ENCODE results near the gene SORCS2. TPM values are rescaled to one million over a fixed set of nuclear protein-coding genes. Genes with fewer than 3 reads are reported as not detected.

Gene SORCS2
- polyA plus RNA-seq, 1 donor (not counting 4 experiments of a cell fraction or from before 2014, with no cell fraction given): 0.09 TPM

DNA sequence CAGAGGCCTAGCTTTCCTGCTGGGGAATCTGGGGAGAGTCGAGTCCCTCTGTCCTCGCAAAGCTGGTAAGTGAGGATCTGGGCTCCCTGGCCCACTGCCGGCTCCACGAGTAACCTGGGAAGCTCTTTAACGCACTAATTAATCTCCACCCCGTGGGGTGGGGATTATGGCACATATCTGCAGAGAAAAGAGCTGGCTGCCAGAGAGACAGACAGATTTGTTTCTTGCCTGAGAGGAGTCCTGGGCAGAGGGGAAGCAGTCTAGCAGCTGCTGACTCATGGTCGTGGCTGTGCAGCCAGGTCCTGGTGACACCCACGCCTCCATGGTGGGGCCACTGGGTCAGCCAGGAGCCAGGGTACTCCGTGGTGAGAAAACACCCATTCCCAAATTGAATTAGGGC, 14.0 kb downstream of the SORCS2 start:
- Histone ChIP-seq H3K27me3 (ENCODE audit: control insufficient read depth, extremely low read depth, insufficient read depth, low read length) (no peaks in the 10 kb centered on the region), H3K4me1 (ENCODE audit: control insufficient read depth, extremely low read depth, insufficient read depth, low read length) (peaks cover 16% of the 10 kb centered on the region), H3K27ac (ENCODE audit: control insufficient read depth, insufficient read depth, low read length) (no peak overlapping the region), H2AFZ (ENCODE audit: control insufficient read depth, low read length) (no peak overlapping the region), H3K79me2 (ENCODE audit: control insufficient read depth, insufficient read depth, low read length) (no peaks in the 10 kb centered on the region), H3K9me1 (ENCODE audit: control insufficient read depth, extremely low read depth, insufficient read depth, low read length) (no peaks in the 10 kb centered on the region), H3K9ac (ENCODE audit: control insufficient read depth, extremely low read depth, insufficient read depth, low read length) (no peak overlapping the region), H3K4me2 (ENCODE audit: control insufficient read depth, extremely low read depth, insufficient read depth, low read depth, low read length) (peak overlapping the region; percentile 10), H4K20me1 (ENCODE audit: control insufficient read depth, extremely low read depth, insufficient read depth, low read length) (no peaks in the 10 kb centered on the region), H3K9me3 (ENCODE audit: control insufficient read depth, low read depth, low read length) (no peaks in the 10 kb centered on the region), H3K36me3 (ENCODE audit: control insufficient read depth in 2 of 2, extremely low read depth in 1 of 2, insufficient read depth in 2 of 2, low read length in 2 of 2) (no peaks in the 10 kb centered on the region), H3K4me3 (ENCODE audit: control insufficient read depth in 2 of 3, extremely low read depth in 1 of 3, insufficient read depth in 2 of 3, low read depth in 1 of 3, low read length in 3 of 3) (no peak overlapping the region)
- FAIRE-seq (no peak), DNase-seq (ENCODE audit: low read depth, low spot score) (no peak)
- TF ChIP-seq EZH2 (IDR thresholded peaks at IDR 0.05; ENCODE audit: low read length): no peak
- TF ChIP-seq, protein P1, sequence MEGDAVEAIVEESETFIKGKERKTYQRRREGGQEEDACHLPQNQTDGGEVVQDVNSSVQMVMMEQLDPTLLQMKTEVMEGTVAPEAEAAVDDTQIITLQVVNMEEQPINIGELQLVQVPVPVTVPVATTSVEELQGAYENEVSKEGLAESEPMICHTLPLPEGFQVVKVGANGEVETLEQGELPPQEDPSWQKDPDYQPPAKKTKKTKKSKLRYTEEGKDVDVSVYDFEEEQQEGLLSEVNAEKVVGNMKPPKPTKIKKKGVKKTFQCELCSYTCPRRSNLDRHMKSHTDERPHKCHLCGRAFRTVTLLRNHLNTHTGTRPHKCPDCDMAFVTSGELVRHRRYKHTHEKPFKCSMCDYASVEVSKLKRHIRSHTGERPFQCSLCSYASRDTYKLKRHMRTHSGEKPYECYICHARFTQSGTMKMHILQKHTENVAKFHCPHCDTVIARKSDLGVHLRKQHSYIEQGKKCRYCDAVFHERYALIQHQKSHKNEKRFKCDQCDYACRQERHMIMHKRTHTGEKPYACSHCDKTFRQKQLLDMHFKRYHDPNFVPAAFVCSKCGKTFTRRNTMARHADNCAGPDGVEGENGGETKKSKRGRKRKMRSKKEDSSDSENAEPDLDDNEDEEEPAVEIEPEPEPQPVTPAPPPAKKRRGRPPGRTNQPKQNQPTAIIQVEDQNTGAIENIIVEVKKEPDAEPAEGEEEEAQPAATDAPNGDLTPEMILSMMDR (optimal IDR thresholded peaks at IDR 0.05 in 1 of 3, IDR thresholded peaks at IDR 0.05 in 1 of 3, conservative IDR thresholded peaks at IDR 0.05 in 1 of 3; ENCODE audit: extremely low read depth in 1 of 3, insufficient read depth in 2 of 3, low read length in 3 of 3): no peak
- dilution Hi-C loops (cut with MboI; ENCODE audit: extremely low pct_ligation_motif_present, low sequenced_read_pairs): no loop called here

DNA sequence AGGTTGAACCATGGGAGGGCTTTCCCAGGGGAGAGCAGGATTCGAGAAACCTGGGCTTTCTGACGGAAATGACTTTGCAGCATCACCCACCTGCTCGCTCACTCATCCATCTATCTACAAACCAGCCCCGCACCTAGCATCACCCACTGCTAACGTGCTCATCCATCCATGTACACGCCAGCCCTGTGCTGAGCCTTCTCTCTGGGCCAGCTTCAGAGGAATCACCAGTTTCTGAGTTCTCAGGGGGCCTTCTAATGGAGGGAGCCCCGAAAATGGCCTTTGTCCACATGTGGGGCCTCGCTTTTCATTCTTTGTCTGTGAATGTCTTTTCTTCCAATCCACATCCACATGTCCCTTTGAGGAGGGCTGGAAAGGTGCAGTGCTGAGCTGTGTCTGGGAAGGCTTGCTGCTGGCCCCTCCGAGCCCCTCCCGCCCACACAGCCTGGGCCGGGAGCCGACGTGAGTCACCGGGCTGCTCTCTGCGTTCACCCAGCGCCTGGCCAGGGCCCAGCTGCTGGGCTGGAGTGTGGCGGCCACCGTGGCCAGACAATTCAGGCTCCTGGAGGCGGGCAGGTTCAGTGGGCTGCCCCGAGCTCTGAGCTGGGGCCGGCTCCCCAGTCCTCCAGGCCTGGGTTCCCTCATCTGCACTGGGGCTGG, 14.7 kb downstream of the SORCS2 start:
- Histone ChIP-seq H3K79me2 (ENCODE audit: control insufficient read depth, insufficient read depth, low read length) (no peaks in the 10 kb centered on the region), H4K20me1 (ENCODE audit: control insufficient read depth, extremely low read depth, insufficient read depth, low read length) (no peaks in the 10 kb centered on the region), H3K4me2 (ENCODE audit: control insufficient read depth, extremely low read depth, insufficient read depth, low read depth, low read length) (no peak overlapping the region), H3K9me1 (ENCODE audit: control insufficient read depth, extremely low read depth, insufficient read depth, low read length) (no peaks in the 10 kb centered on the region), H3K27me3 (ENCODE audit: control insufficient read depth, extremely low read depth, insufficient read depth, low read length) (no peaks in the 10 kb centered on the region), H3K36me3 (ENCODE audit: control insufficient read depth in 2 of 2, extremely low read depth in 1 of 2, insufficient read depth in 2 of 2, low read length in 2 of 2) (no peaks in the 10 kb centered on the region), H3K4me3 (ENCODE audit: control insufficient read depth in 2 of 3, extremely low read depth in 1 of 3, insufficient read depth in 2 of 3, low read depth in 1 of 3, low read length in 3 of 3) (no peak overlapping the region), H3K27ac (ENCODE audit: control insufficient read depth, insufficient read depth, low read length) (no peak overlapping the region), H2AFZ (ENCODE audit: control insufficient read depth, low read length) (no peak overlapping the region), H3K9me3 (ENCODE audit: control insufficient read depth, low read depth, low read length) (no peaks in the 10 kb centered on the region), H3K4me1 (ENCODE audit: control insufficient read depth, extremely low read depth, insufficient read depth, low read length) (peaks cover 16% of the 10 kb centered on the region), H3K9ac (ENCODE audit: control insufficient read depth, extremely low read depth, insufficient read depth, low read length) (no peak overlapping the region)
- TF ChIP-seq EZH2 (IDR thresholded peaks at IDR 0.05; ENCODE audit: low read length): no peak
- TF ChIP-seq, protein P1 (optimal IDR thresholded peaks at IDR 0.05 in 1 of 3, IDR thresholded peaks at IDR 0.05 in 1 of 3, conservative IDR thresholded peaks at IDR 0.05 in 1 of 3; ENCODE audit: extremely low read depth in 1 of 3, insufficient read depth in 2 of 3, low read length in 3 of 3): no peak
- DNase-seq (ENCODE audit: low read depth, low spot score) (no peak), FAIRE-seq (no peak)
- dilution Hi-C loops (cut with MboI; ENCODE audit: extremely low pct_ligation_motif_present, low sequenced_read_pairs): no loop called here

Measured in keratinocyte (primary cell).